Measurements from ENCODE around the gene TNFRSF25.

Gene TNFRSF25

GRCh38 chr1:6417961-6418667 lies 47.9 kb downstream of the TNFRSF25 start:
- DNase-seq (ENCODE audit: insufficient read length, low spot score) (no peak), FAIRE-seq (no peak)
- no peak for TF ChIP-seq CTCF (IDR thresholded peaks at IDR 0.05; ENCODE audit: insufficient read depth, missing control alignments)

- FAIRE-seq (no peak), DNase-seq (ENCODE audit: insufficient read length, low spot score) (no peak)
- TF ChIP-seq CTCF (IDR thresholded peaks at IDR 0.05; ENCODE audit: insufficient read depth, missing control alignments) = no peak
Observed at GRCh38 chr1:6416906-6417305, 49.1 kb downstream of the TNFRSF25 start.

- no peak for FAIRE-seq
- TF ChIP-seq CTCF (IDR thresholded peaks at IDR 0.05; ENCODE audit: insufficient read depth, missing control alignments) = no peak
Observed at GRCh38 chr1:6416295-6416656, 49.7 kb downstream of the TNFRSF25 start.

GRCh38 chr1:6414881-6415626 lies 50.9 kb downstream of the TNFRSF25 start:
- FAIRE-seq (no peak), DNase-seq (ENCODE audit: insufficient read length, low spot score) (no peak)
- no peak for TF ChIP-seq CTCF (IDR thresholded peaks at IDR 0.05; ENCODE audit: insufficient read depth, missing control alignments)

More at GRCh38 chr1:6416295-6416656, 49.7 kb downstream of the TNFRSF25 start:
- no peak for DNase-seq (ENCODE audit: insufficient read length, low spot score)

- peak; percentile 58 for TF ChIP-seq CTCF (IDR thresholded peaks at IDR 0.05; ENCODE audit: insufficient read depth, missing control alignments)
- DNase-seq (ENCODE audit: insufficient read length, low spot score) = no peak
- no peak for FAIRE-seq
Observed at GRCh38 chr1:6414443-6414844, 51.5 kb downstream of the TNFRSF25 start.

GRCh38 chr1:6412896-6413295 lies 53.1 kb downstream of the TNFRSF25 start:
- no peak for DNase-seq (ENCODE audit: insufficient read length, low spot score)
- no peak for FAIRE-seq
- no peak for TF ChIP-seq CTCF (IDR thresholded peaks at IDR 0.05; ENCODE audit: insufficient read depth, missing control alignments)
